ENCODE data around the gene FNBP1. TPM values are rescaled to one million over a fixed set of nuclear protein-coding genes. Genes with fewer than 3 reads are reported as not detected.

The FNBP1 gene
- total and polyA plus RNA-seq, 10 of the 15 experiments (the other 5 are each of a cell fraction or from before 2014, with no cell fraction given), result 64.5 to 353 (median 179) TPM

GRCh38 chr9:129900263-129901027 lies 142.5 kb downstream of the FNBP1 start (continued):
- TF ChIP-seq ZNF687 (IDR thresholded peaks at IDR 0.05) (peak; percentile 83), HSF1 (IDR thresholded peaks at IDR 0.05; ENCODE audit: low read depth, low read length) (no peak), ESRRA (IDR thresholded peaks at IDR 0.05; ENCODE audit: low read length) (no peak), REST (IDR thresholded peaks at IDR 0.05; ENCODE audit: low read depth, low read length) (no peak), TBL1XR1 (IDR thresholded peaks at IDR 0.05; ENCODE audit: low read depth, low read length) (no peak), USF1 (IDR thresholded peaks at IDR 0.05; ENCODE audit: borderline replicate concordance, extremely low read length, insufficient read depth, low read depth, low read length) (no peak), ZNF207 (IDR thresholded peaks at IDR 0.05; ENCODE audit: borderline replicate concordance) (no peak), DPF2 (IDR thresholded peaks at IDR 0.05) (peak; percentile 95; the same call in 1 of the 2 replicates), NRF1 (conservative IDR thresholded peaks at IDR 0.05; ENCODE audit: low read depth, low read length) (no peak), TCF3 (IDR thresholded peaks at IDR 0.05; ENCODE audit: borderline replicate concordance, insufficient read depth, low read depth, low read length) (no peak), NFYA (IDR thresholded peaks at IDR 0.05; ENCODE audit: borderline replicate concordance, low read depth, low read length) (no peak), EGR1 (IDR thresholded peaks at IDR 0.05; ENCODE audit: borderline replicate concordance in 1 of 2, low read depth in 2 of 2, low read length in 2 of 2) (no peak), ZBTB4 (CRISPR knock-in tag; IDR thresholded peaks at IDR 0.05) (no peak), KLF5 (IDR thresholded peaks at IDR 0.05; ENCODE audit: partially characterized antibody) (no peak), POLR2A (IDR thresholded peaks at IDR 0.05; ENCODE audit: low read depth, low read length) (peak; percentile 51; the same call in 1 of the 2 replicates)
